ENCODE measurements around the gene ADAMTS16. TPM values are rescaled to one million over a fixed set of nuclear protein-coding genes. Genes with fewer than 3 reads are reported as not detected.

Gene ADAMTS16
- total and polyA plus RNA-seq, 2 donors (not counting 3 experiments of a cell fraction or from before 2014, with no cell fraction given) = not detected

DNA sequence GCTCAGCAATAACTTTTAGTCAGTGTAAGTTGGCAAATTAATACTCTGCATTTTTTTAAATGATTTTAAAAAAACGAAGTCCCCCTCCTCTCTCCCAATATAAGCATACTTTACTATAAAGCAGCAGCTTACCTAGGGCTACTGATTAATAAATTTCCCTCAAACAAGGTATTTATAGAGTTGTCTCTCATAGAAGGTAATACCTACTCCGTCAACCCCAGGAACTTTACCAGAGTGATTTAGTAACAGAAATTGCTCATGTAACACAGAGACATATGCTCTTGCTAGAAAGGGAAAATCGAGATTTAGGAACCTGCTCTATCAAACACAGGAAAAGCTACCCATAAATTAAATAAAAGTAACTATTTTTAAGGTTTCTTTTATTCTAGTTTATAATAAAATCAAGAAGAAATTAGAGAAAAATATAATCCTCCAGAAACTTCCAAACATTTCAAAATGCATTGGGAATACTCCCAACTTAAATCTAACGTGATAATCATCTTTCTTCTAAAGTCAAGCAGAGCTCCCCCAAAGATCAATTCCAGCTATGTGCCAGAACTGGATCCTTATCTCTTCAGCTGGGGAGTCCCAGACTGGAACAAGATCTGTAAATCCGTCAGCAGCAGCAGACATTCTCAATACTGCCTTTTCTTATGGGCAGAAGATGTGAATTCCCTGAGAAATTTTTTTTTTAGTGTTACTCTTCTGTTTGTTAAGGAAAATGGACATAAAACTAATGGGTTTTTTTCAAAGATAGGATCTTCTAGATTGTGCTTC lies 69.6 kb downstream of the ADAMTS16 start:
- Histone ChIP-seq H3K79me2 (ENCODE audit: control insufficient read depth, insufficient read depth, low read length) (no peaks in the 10 kb centered on the region), H2AFZ (ENCODE audit: low read depth, low read length) (no peak overlapping the region), H3K27me3 (ENCODE audit: control insufficient read depth in 2 of 2, insufficient read depth in 2 of 2, low read length in 2 of 2) (no peaks in the 10 kb centered on the region), H3K27ac (ENCODE audit: insufficient read depth, low read depth, low read length) (no peak overlapping the region), H3K36me3 (ENCODE audit: control insufficient read depth in 2 of 2, extremely low read depth in 1 of 2, insufficient read depth in 2 of 2, low read length in 2 of 2) (no peaks in the 10 kb centered on the region), H3K4me1 (ENCODE audit: control insufficient read depth, extremely low read depth, insufficient read depth, low read length) (no peaks in the 10 kb centered on the region), H3K9ac (replicated peaks; ENCODE audit: extremely low read depth, insufficient read depth, low read length) (no peak overlapping the region), H3K9me3 (replicated peaks; ENCODE audit: control insufficient read depth, insufficient read depth, low read length) (no peaks in the 10 kb centered on the region), H3K4me2 (ENCODE audit: insufficient read depth, low read length) (no peak overlapping the region), H3K4me3 (replicated peaks in 1 of 3; ENCODE audit: insufficient read depth in 1 of 3, low read depth in 1 of 3, low read length in 3 of 3) (no peak overlapping the region), H4K20me1 (replicated peaks; ENCODE audit: control insufficient read depth, extremely low read depth, insufficient read depth, low read length) (no peaks in the 10 kb centered on the region), H3K9me1 (replicated peaks; ENCODE audit: control insufficient read depth, extremely low read depth, insufficient read depth, low read length) (no peaks in the 10 kb centered on the region)
- DNase-seq (ENCODE audit: low read depth, low spot score) (no peak), FAIRE-seq (no peak)
- no TSS peak for BruUV-seq (replicated peaks)
- POLR2A ChIA-PET = no interaction called here
- no peak for TF ChIP-seq POLR2AphosphoS5 (IDR thresholded peaks at IDR 0.05; ENCODE audit: insufficient read depth, low read depth, low read length)
- CTCF ChIA-PET = no interaction called here
- dilution Hi-C loops (cut with MboI; ENCODE audit: extremely low pct_ligation_motif_present, low sequenced_read_pairs) (no loop called here), intact Hi-C loops (cut with micrococcal nuclease) (no loop called here)

DNA sequence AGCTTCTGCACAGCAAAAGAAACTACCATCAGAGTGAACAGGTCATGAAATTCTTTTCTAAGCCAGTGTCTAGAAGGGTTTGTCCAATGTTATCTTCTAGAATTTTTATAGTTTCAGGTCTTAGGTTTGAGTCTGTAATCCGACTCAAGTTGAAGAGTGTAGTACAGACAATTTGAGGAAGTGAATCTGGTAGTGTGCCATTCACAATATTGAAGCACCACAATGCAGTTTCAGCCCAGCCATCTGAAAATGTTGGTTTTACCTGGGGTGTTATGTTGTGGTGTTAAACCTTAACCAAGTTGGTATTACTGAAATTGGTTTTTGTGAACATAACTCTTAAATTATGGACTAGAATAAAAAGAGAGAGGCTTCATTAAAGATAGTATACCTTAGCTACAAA lies 77.2 kb downstream of the ADAMTS16 start:
- BruUV-seq (replicated peaks) = no TSS peak
- ChIA-PET POLR2A (no interaction called here), CTCF (no interaction called here)
- H3K27ac ChIP-seq (ENCODE audit: insufficient read depth, low read depth, low read length) = no peak overlapping the region
- H3K36me3 ChIP-seq (ENCODE audit: control insufficient read depth in 2 of 2, extremely low read depth in 1 of 2, insufficient read depth in 2 of 2, low read length in 2 of 2) = no peaks in the 10 kb centered on the region
- H3K4me1 ChIP-seq (ENCODE audit: control insufficient read depth, extremely low read depth, insufficient read depth, low read length) = no peaks in the 10 kb centered on the region
- H3K4me3 ChIP-seq (replicated peaks in 1 of 3; ENCODE audit: insufficient read depth in 1 of 3, low read depth in 1 of 3, low read length in 3 of 3) = no peak overlapping the region
- H3K4me2 ChIP-seq (ENCODE audit: insufficient read depth, low read length) = no peak overlapping the region
- H3K9ac ChIP-seq (replicated peaks; ENCODE audit: extremely low read depth, insufficient read depth, low read length) = no peak overlapping the region
- intact Hi-C loops (cut with micrococcal nuclease) (no loop called here), dilution Hi-C loops (cut with MboI; ENCODE audit: extremely low pct_ligation_motif_present, low sequenced_read_pairs) (no loop called here)
- H3K79me2 ChIP-seq (ENCODE audit: control insufficient read depth, insufficient read depth, low read length) = no peaks in the 10 kb centered on the region
- no peak for DNase-seq (ENCODE audit: low read depth, low spot score)
- no peak for FAIRE-seq
- H4K20me1 ChIP-seq (replicated peaks; ENCODE audit: control insufficient read depth, extremely low read depth, insufficient read depth, low read length) = no peaks in the 10 kb centered on the region
- no peaks in the 10 kb centered on the region for H3K9me1 ChIP-seq (replicated peaks; ENCODE audit: control insufficient read depth, extremely low read depth, insufficient read depth, low read length)
- peaks cover 7% of the 10 kb centered on the region for H3K9me3 ChIP-seq (replicated peaks; ENCODE audit: control insufficient read depth, insufficient read depth, low read length)
- H3K27me3 ChIP-seq (ENCODE audit: control insufficient read depth in 2 of 2, insufficient read depth in 2 of 2, low read length in 2 of 2) = no peaks in the 10 kb centered on the region
- H2AFZ ChIP-seq (ENCODE audit: low read depth, low read length) = no peak overlapping the region
- no peak for TF ChIP-seq JUN (IDR thresholded peaks at IDR 0.05; ENCODE audit: borderline replicate concordance, insufficient read depth, insufficient read length, low read depth)

Data from endothelial cell of umbilical vein (primary cell).